ENCODE results near the gene NDUFAF2. TPM values are rescaled to one million over a fixed set of nuclear protein-coding genes. Genes with fewer than 3 reads are reported as not detected.

The NDUFAF2 gene
- total RNA-seq, 6 experiments from 2014 or later = 40.4 to 57.3 (median 51.5) TPM

GRCh38 chr5:61162010-61162831, 217.2 kb downstream of the NDUFAF2 start, which contains the start of gene SMIM15:
TSS of gene SMIM15 (minus strand) at chr5:61162468. CDS start at chr5:61160171, 2,297 bp downstream.
- DNase-seq = peak; percentile 71
- H3K4me3 Mint-ChIP-seq = peak within 1 kb of the TSS; percentile 97
- no peaks in the 10 kb centered on the region for H3K9me3 Mint-ChIP-seq
- H3K27ac Mint-ChIP-seq = peak within 1 kb of the TSS; percentile 96
- peaks cover 51% of the 10 kb centered on the region for H3K36me3 Mint-ChIP-seq (ENCODE audit: low read depth)
- H3K4me1 Mint-ChIP-seq (ENCODE audit: low read depth) = peaks cover 45% of the 10 kb centered on the region
- no peak for TF ChIP-seq CTCF (IDR thresholded peaks at IDR 0.05)
- no peaks in the 10 kb centered on the region; the same call in 1 of the 2 replicates for H3K27me3 Mint-ChIP-seq (ENCODE audit: insufficient read depth)

- peak overlapping the region; percentile 96 for H3K27ac Mint-ChIP-seq
- no peaks in the 10 kb centered on the region; the same call in 1 of the 2 replicates for H3K27me3 Mint-ChIP-seq (ENCODE audit: insufficient read depth)
- peaks cover 47% of the 10 kb centered on the region for H3K36me3 Mint-ChIP-seq (ENCODE audit: low read depth)
- peak; percentile 16 for DNase-seq
- H3K4me3 Mint-ChIP-seq = peak overlapping the region; percentile 97
- H3K4me1 Mint-ChIP-seq (ENCODE audit: low read depth) = peaks cover 45% of the 10 kb centered on the region
- no peak for TF ChIP-seq CTCF (IDR thresholded peaks at IDR 0.05)
- no peaks in the 10 kb centered on the region for H3K9me3 Mint-ChIP-seq
Measured at GRCh38 chr5:61162832-61163567, 218.0 kb downstream of the NDUFAF2 start.

GRCh38 chr5:61163905-61164304, 218.9 kb downstream of the NDUFAF2 start:
- H3K36me3 Mint-ChIP-seq (ENCODE audit: low read depth) = peaks cover 39% of the 10 kb centered on the region
- no peak for TF ChIP-seq CTCF (IDR thresholded peaks at IDR 0.05)
- peak overlapping the region; percentile 97 for H3K4me3 Mint-ChIP-seq
- H3K27ac Mint-ChIP-seq = peak overlapping the region; percentile 96; the same call in 1 of the 2 replicates
- DNase-seq = no peak
- no peaks in the 10 kb centered on the region for H3K9me3 Mint-ChIP-seq
- H3K27me3 Mint-ChIP-seq (ENCODE audit: insufficient read depth) = no peaks in the 10 kb centered on the region; the same call in 1 of the 2 replicates
- peaks cover 41% of the 10 kb centered on the region for H3K4me1 Mint-ChIP-seq (ENCODE audit: low read depth)

- peak; percentile 56 for TF ChIP-seq CTCF (IDR thresholded peaks at IDR 0.05)
- H3K36me3 Mint-ChIP-seq (ENCODE audit: low read depth) = peaks cover 11% of the 10 kb centered on the region
- DNase-seq = no peak
- H3K27ac Mint-ChIP-seq = no peak overlapping the region
- H3K27me3 Mint-ChIP-seq (ENCODE audit: insufficient read depth) = no peaks in the 10 kb centered on the region; the same call in 1 of the 2 replicates
- H3K4me1 Mint-ChIP-seq (ENCODE audit: low read depth) = peaks cover 18% of the 10 kb centered on the region
- H3K9me3 Mint-ChIP-seq = no peaks in the 10 kb centered on the region
- no peak overlapping the region for H3K4me3 Mint-ChIP-seq
Measured at GRCh38 chr5:61167382-61167781, 222.4 kb downstream of the NDUFAF2 start.

- H3K36me3 Mint-ChIP-seq (ENCODE audit: low read depth) = no peaks in the 10 kb centered on the region
- H3K27me3 Mint-ChIP-seq (ENCODE audit: insufficient read depth) = no peaks in the 10 kb centered on the region; the same call in 1 of the 2 replicates
- DNase-seq = no peak
- peaks cover 4% of the 10 kb centered on the region; the same call in 1 of the 2 replicates for H3K4me1 Mint-ChIP-seq (ENCODE audit: low read depth)
- no peak overlapping the region for H3K4me3 Mint-ChIP-seq
- H3K9me3 Mint-ChIP-seq = no peaks in the 10 kb centered on the region
- no peak for TF ChIP-seq CTCF (IDR thresholded peaks at IDR 0.05)
- H3K27ac Mint-ChIP-seq = no peak overlapping the region
Measured at GRCh38 chr5:61168951-61169350, 223.9 kb downstream of the NDUFAF2 start.
